RWPE2 (cell line): ENCODE data around the gene C2CD5.

Experiments
- ATAC-seq: fragments of 200-7000 bp; cut with Tn5 transposase; 3 replicates; pipeline ENCODE4 v1.9.1; 2021; ENCODE audit warnings: low read depth
- DNase-seq: peaks from one replicate; pipeline ENCODE4 v3.0.0-alpha.2; 2020; ENCODE audit warnings: low spot score
- H3K27ac ChIP-seq: fragments of 450-650 bp; 2 replicates; pipeline ENCODE4 v1.5.1; 2017; ENCODE audit warnings: mild to moderate bottlenecking; ENCODE audit not compliant: poor library complexity, severe bottlenecking
- H3K27me3 ChIP-seq: fragments of 250-450 bp; sonication (Bioruptor Pico); 2 replicates; pipeline ENCODE4 v1.5.1; 2021; ENCODE audit warnings: mild to moderate bottlenecking, moderate library complexity; ENCODE audit not compliant: insufficient read depth, poor library complexity, severe bottlenecking
- H3K36me3 ChIP-seq: fragments of 250-450 bp; sonication (Bioruptor Pico); 2 replicates; pipeline ENCODE4 v1.5.1; 2020; ENCODE audit warnings: low read depth, mild to moderate bottlenecking, moderate library complexity
- H3K4me1 ChIP-seq: fragments of 250-450 bp; sonication (Bioruptor Pico); 2 replicates; pipeline ENCODE4 v1.5.1; 2021; ENCODE audit warnings: mild to moderate bottlenecking, moderate library complexity; ENCODE audit not compliant: insufficient read depth, poor library complexity, severe bottlenecking
- H3K4me3 ChIP-seq: fragments of 250-450 bp; sonication (Bioruptor Pico); 2 replicates; pipeline ENCODE4 v1.5.1; 2021; ENCODE audit warnings: mild to moderate bottlenecking, moderate library complexity; ENCODE audit not compliant: severe bottlenecking
- H3K9me3 ChIP-seq: fragments of 250-450 bp; sonication (Bioruptor Pico); 2 replicates; pipeline ENCODE4 v1.5.1; 2021; ENCODE audit warnings: mild to moderate bottlenecking, moderate library complexity; ENCODE audit not compliant: severe bottlenecking
- CTCF ChIP-seq: fragments of 450-650 bp; IDR thresholded peaks from one replicate; pipeline ENCODE4 v1.5.1; 2017; ENCODE audit warnings: mild to moderate bottlenecking, moderate library complexity; ENCODE audit not compliant: poor library complexity, severe bottlenecking

C2CD5 gene

GRCh38 chr12:22408610-22409376, 135.5 kb downstream of the C2CD5 start:
- no peak for ATAC-seq
- no peak overlapping the region for H3K27ac ChIP-seq
- TF ChIP-seq CTCF: no peak
- no peaks in the 10 kb centered on the region for H3K36me3 ChIP-seq
- peaks cover 7% of the 10 kb centered on the region for H3K4me1 ChIP-seq
- H3K9me3 ChIP-seq: no peaks in the 10 kb centered on the region
- H3K4me3 ChIP-seq: no peak overlapping the region
- no peak for DNase-seq
- H3K27me3 ChIP-seq: no peaks in the 10 kb centered on the region

GRCh38 chr12:22407397-22407796, 136.9 kb downstream of the C2CD5 start:
- Histone ChIP-seq H3K9me3 (no peaks in the 10 kb centered on the region), H3K27me3 (no peaks in the 10 kb centered on the region), H3K36me3 (no peaks in the 10 kb centered on the region), H3K4me3 (no peak overlapping the region), H3K4me1 (peaks cover 7% of the 10 kb centered on the region), H3K27ac (no peak overlapping the region)
- no peak for TF ChIP-seq CTCF
- no peak for ATAC-seq
- DNase-seq: no peak

- Histone ChIP-seq H3K27ac (no peak overlapping the region), H3K4me3 (no peak overlapping the region), H3K36me3 (no peaks in the 10 kb centered on the region), H3K27me3 (no peaks in the 10 kb centered on the region), H3K4me1 (peaks cover 7% of the 10 kb centered on the region), H3K9me3 (no peaks in the 10 kb centered on the region)
- DNase-seq: no peak
- no peak for ATAC-seq
- no peak for TF ChIP-seq CTCF
These were observed 137.7 kb downstream of the C2CD5 start for GRCh38 chr12:22406627-22407026.

- no peaks in the 10 kb centered on the region for H3K36me3 ChIP-seq
- H3K4me1 ChIP-seq: no peaks in the 10 kb centered on the region
- no peak for DNase-seq
- H3K27me3 ChIP-seq: no peaks in the 10 kb centered on the region
- no peak for TF ChIP-seq CTCF
- H3K27ac ChIP-seq: no peak overlapping the region
- no peak overlapping the region for H3K4me3 ChIP-seq
- H3K9me3 ChIP-seq: no peaks in the 10 kb centered on the region
- no peak for ATAC-seq
These were observed 144.7 kb downstream of the C2CD5 start for GRCh38 chr12:22399464-22400180.
